OCI-M2 (cell line): ENCODE measurements around the gene PTS.
"Not testable (repeated sequence)": the region's sequence is repeated elsewhere in the genome, so short reads cannot be mapped to it uniquely, and the experiment has no call there.

ENCODE experiments used
- DNase-seq: peaks from one replicate; lab custom pipeline; 2025; ENCODE audit not compliant: unreplicated experiment; lab: John Stamatoyannopoulos, UW

PTS gene

DNA sequence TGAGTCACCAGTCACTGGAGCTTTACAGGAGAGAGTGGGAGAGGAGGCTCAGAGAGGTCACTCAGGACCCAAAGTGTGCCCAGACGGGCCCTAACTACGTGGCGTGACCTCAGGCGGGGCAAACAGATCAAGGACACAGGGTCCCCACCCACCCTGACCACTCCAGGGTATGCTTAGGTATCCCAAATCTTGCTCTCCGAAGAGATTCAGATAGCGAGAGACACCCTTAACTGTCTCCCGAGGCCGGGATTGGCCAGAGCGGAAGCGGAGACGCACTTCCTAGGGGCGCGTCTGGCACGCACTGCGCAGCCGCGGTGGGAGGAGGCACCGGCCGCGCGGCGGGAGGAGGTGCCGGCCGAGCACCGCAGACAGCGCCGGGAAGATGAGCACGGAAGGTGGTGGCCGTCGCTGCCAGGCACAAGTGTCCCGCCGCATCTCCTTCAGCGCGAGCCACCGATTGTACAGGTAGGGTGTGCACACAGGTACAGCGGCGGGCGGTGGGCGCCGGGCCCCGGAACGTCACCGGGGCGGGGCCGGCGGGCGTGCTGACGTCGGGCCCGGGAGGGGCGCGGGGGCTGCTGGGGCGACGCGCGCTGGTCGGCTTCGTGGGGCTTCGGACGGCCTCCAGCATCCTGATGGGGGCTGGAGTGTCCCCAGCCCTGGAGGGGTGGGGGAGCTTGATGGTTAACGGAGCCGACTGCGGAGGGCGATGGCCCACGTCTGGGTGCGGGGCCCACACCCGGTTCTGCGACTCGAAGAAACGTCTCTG lies at the start of gene PTS:
TSS of gene PTS (plus strand) at position 367 of the 769 bp plus-strand sequence. CDS start at position 383, 16 bp downstream.
- DNase-seq = peak; percentile 23

DNA sequence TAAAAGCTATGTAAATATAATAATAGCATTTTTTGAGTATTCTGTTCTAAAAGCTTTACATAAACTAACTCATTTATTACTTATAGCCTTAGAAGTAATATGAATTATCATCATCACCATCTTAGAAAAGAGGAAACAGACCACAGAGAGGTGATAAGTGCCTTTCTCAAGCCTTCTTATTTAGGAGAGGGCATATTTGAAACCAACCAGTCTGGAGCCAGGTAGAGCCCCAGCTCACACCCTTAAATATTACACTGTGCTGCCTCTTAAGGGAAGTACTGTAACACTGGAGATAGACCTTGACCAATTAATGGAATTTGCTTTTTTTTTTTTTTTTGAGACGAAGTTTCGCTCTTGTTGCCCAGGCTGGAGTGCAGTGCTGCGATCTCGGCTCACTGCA lies 48.6 kb upstream of the PTS start:
- no peak for DNase-seq

DNA sequence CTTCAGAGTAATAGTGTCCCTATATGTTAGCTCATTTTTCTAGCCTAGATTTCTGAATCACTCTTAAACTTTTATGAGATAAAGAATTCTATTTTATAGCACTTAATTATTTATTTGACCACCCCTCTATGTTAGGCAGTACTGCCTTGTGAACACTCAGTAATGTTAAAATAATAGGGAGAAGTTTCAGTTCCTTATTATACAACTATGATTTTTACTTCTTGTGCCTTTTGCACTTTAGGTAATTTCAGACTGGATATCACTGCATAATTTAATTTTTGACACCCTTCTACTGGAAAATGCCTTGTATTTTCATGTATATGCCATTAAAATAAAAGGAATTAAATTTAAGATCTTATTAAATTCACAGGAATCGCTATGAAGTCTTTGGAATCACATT lies 47.8 kb upstream of the PTS start:
- DNase-seq = no peak

DNA sequence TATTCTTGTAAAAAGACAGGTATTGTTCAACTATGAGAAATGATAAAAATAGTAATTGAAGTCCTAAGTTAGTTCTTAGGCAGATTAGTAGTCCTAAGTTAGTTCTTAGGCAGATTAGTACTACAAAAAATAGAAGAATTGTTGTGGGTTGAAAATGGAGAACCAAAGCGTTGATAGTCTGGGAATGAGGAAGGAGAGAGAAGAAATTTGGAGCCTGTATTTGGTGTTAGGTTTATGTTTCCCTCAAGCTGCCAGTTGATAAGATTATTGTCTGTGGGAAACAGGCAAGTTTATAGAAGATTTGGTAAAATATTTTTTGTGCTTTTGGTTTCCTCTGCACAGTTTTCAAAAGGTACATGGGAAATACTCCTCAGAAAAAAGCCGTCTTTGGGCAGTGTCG lies 47.3 kb upstream of the PTS start:
- no peak for DNase-seq

DNA sequence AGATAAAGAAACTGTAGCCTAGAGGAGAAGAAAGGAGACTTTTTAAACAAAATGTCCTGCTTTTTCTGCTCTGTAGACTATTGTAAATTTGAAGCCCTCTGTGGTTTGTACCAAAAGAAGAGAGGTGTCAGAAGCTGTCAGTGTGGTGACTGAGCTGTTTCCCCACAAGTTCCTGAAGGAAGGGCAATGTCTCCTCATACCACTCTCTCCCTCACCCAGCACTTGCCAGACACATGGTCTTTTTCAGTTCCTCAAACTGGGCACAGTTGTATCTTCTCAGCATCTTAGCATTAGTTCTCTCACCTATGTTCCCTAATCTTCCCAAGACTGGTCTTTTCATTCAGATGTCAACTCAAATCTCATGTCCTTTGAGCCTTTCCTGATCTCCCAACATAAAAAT lies 46.6 kb upstream of the PTS start:
- no peak for DNase-seq

DNA sequence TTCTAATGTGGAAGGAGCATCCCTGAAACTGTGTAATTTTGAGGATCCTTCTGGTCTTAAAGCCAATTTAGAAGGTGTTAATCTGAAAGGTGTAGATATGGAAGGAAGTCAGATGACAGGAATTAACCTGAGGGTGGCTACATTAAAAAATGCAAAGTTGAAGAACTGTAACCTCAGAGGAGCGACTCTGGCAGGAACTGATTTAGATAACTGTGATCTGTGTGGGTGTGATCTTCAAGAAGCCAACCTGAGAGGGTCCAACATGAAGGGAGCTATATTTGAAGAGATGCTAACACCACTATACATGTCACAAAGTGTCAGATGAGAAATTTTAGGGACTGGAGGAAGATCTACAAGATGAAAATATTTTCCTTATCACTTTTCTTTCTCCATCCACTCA lies 43.4 kb upstream of the PTS start:
- DNase-seq = no peak

DNA sequence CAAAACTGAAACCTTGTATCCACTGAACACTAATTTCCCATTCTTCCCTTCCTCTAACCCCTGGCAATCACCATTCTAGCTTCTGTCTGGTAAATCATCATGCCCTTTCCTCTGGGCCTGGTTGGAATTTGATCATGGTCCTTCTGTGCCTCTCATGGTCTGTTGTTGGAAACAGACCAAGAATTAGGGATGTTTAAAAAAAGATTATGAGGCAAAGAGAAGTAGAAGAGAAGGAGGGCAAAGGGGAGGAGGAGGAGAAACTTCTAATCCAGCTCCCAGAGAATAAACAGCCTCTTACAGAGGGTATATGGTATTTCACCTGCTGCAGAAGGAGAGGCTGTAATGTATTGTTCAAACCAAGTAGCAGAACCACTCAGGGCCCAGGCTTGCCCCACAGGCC lies 40.3 kb upstream of the PTS start:
- DNase-seq = no peak

DNA sequence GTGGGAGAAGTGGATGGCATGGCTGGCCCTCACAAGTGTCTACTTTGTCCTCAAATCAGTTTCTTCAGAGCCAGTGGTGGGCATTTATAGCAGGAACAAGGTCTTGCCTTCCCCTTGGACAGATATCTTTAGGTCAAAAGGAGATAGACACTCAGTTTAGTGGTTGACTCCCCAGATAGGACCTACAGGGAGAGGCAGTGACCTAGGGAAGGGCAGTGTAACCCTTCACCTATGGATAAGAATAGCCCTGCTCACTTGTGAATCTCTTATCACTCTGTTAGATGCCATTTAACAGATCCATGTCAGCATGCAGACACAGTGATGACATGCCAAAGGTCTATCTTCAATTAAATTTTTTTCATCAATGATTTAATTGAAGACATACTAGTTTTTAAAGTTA lies 39.9 kb upstream of the PTS start:
- DNase-seq = no peak

DNA sequence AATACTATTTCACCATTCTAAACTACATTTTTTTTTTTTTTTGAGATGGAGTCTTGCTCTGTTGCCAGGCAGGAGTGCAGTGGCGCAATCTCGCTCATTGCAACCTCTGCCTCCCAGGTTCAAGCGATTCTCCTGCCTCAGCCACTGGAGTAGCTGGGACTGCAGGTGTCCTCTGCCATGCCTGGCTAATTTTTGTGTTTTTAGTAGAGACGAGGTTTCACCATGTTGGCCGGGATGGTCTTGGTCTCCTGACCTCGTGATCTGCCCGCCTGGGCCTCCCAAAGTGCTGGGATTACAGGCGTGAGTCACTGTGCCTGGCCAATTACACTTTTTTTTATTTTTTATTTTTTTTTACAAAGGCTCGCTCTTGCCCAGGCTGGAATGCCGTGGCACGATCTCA lies 31.1 kb upstream of the PTS start:
- DNase-seq = not testable (repeated sequence)

DNA sequence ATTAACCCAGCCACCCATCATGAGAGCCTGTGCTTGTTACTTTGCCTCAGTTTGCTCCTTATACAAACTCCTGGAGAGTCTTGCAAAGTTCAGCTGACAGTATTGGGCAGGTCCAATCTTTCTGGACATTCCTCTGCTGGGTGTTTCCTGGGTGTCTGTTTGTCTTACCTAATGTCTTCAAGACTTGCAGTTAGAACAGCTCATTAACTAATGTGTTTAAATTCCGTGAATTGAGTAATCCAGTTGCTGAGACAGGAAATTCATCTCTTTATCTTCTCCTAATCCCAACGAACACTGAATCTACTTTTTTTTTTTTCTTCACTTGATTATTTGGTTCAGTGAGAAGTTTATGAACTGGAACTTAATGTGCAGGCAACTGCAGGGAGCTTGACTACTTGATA lies 30.3 kb upstream of the PTS start:
- no peak for DNase-seq

DNA sequence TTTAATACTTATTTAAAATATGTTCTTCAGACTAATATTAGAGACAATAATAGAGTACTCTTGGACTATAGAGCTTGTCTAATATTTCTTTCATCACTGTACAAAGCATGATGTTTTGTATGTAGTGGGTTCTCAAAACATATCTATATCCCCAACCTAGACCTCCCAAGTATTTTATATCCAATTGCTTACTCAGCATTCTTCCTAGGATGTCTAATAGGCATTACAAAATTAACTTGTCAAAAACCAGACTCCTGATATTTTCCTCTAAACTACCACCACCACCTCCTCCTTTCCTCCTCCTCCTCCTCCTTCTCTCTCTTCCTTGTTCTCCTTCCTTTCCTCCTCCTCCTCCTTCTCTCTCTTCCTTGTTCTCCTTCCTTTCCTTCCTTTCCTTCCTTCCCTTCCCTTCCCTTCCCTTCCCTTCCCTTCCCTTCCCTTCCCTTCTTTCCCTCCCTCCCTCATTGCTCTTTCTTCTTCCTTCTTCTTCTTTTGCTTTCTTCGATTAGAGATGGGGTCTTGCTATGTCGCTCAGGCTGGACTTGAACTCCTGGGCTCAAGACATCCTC lies 29.6 kb upstream of the PTS start:
- no peak for DNase-seq

DNA sequence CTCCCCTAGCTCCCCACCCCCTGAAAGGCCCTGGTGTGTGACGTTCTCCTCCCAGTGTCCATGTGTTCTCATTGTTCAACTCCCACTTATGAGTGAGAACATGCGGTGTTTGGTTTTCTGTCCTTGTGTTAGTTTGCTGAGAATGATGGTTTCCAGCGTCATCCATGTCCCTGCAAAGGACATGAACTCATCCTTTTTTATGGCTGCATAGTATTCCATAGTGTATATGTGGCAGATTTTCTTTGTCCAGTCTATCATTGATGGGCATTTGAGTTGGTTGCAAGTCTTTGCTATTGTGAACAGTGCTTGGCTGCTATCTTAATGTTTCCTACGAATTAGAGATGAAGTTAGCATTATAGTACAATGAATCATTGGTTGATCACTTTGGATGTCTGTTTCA lies 27.1 kb upstream of the PTS start:
- DNase-seq = not testable (repeated sequence)

DNA sequence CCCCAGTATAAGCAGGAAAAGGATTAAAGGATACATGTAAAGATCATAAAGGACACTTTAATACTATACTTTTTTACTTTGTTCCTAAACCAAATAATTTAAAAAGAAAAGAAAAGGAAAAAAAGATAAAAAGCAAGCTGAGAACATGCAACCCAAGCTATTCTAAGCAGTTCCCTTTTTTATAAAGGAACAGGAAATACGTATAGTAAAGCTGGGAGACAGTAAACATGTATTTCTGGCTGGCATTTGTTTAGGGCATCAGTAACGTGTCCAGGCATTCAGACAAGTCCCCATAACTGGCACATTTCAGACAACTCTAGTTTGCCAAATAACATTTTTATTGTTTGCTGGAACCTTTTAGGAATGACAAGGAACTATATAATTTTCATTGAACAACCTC lies 26.0 kb upstream of the PTS start:
- no peak for DNase-seq

DNA sequence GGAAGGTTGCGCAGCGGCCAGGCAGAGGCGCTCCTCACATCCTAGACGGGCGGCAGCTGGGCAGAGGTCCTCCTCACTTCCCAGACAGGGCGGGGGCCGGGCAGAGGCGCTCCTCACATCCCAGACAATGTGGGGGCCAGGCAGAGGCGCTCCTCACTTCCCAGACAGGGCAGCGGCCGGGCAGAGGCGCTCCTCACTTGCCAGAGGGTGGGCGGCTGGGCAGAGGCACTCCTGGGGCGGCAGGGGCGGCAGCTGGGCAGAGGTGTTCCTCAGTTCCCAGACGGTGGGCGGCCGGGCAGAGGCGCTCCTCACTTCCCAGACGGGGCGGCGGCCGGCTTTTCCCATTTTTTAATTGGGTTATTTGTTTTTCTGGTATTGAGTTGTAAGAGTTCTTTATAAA lies 20.2 kb upstream of the PTS start:
- no peak for DNase-seq

DNA sequence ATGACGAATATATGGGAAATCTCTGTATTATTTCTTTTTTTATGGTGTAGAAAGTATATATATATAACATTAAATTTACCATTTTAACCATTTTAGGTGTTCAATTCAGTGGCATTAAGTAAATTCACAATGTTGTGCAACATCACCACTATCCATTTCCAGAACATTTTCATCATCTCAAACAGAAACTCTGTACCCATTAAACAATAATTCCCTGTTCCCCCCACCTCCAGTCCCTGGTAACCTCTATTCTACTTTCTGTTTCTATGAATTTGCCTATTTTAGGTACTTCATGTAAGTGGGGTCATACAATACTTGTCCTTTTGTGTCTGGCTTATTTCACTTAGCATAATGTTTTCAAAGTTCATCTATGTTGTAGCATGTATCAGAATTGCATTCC lies 15.3 kb upstream of the PTS start:
- no peak for DNase-seq

DNA sequence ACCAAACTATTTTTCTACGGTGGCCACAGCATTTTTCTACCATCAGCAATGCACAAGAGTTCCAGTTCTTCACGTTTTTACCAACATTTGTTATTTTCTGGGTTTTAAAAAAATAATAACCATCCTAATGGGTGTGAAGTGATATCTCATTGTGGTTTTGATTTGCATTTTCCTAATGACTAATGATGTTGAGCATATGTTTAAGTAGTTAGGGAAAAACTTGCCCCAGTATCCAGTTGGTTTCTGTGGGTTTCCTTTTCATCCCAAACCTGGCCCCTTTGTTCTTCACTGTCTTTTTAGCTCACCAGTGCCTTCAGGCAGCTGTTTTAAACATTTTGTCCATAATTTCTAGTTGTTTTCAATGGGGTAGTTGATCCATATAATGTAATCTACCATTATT lies 14.7 kb upstream of the PTS start:
- no peak for DNase-seq

DNA sequence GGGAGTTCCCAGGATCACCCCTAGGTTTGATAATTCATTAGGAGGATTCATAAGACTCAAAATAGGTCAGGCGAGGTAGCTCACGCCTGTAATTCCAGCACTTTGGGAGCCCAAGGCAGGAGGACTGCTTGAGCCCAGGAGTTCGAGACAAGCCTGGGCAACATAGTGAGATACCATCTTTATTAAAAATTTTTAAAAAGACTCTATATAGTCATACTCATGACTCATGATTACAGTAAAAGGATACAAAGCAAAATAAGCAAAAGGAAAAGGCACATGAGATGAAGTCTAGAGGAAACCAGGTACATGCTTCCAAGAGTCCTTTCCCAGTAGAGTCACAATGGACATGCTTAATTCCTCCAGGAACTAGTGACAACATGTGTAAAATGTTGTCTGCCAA lies 13.9 kb upstream of the PTS start:
- no peak for DNase-seq

DNA sequence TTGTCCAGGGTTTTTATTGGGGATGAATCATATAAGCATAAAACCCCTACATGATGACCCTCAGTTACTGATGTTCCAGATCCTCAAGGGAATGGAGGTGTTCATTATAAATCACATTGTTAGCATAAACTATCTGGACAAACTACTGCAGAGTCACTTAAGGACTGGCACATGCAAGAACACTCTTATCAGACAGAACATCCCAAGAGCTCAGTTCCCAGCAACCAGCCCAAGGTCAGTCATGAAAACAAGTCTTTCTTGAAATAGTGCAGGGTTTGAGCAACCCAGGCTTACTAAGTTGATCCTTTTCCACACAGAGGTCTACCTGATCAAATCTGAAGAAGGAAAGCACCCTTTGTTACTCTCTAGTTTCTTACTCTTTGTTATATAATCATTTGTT lies 13.5 kb upstream of the PTS start:
- no peak for DNase-seq

DNA sequence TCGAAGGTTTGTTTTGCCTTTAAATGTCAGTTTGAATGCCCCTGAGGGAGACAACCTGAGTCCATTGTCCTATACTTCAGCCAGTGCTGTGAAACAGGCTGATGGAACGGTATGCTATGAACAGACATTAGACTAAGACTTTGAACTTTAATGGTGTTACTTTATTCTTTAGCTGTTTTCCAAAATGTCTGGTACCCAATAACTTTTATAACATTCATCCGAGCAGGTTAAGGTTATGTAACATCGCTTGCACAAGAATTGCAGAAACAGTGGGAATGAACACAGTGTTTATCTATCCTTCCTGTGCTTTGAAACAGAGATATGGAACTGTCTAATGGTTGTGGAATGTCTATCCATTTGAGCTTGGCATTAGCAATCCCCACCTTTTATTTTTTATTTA lies 12.5 kb upstream of the PTS start:
- no peak for DNase-seq

DNA sequence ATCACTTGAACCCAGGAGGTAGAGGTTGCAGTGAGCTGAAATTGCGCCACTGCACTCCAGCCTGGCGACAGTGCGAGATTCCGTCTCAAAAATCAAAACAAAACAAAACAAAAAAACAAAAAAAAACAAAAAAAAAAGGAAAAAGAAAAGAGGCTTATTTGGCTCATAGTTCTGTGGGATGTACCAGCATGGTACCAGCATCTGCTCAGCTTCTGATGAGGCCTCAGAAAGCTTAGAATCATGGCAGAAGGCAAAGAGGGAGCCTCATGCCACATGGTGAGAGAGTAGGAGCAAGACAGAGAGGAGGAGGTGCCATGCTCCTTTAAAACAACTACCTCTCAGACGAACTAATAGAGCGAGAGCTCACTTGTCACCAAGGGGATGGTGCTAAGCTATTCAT lies 10.6 kb upstream of the PTS start:
- DNase-seq = no peak

DNA sequence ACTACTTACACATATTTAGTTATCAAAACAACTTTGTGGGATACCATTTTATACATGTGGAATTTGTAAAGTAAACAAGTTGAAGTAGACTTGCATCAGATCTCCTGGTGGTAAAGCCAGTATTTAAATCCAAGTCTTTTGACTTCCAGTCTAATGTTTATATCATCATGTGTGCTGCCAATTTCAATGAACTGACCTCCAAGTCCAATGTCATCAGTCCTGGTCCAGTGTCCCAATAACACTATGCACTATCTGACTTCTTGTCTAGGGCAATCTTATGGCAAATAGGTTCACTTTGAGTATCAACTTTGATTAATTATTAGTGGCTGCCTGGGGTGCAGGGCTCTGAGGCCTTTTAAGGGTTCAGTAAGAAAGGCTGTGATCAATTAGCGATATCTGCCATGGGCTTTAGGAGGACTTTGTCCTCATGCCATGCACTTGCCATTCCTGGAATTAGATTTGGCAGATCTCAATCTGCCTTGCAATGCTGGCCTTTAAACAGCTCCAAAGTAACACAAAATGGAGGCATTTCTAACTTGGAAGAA lies 9.6 kb upstream of the PTS start:
- DNase-seq = no peak

DNA sequence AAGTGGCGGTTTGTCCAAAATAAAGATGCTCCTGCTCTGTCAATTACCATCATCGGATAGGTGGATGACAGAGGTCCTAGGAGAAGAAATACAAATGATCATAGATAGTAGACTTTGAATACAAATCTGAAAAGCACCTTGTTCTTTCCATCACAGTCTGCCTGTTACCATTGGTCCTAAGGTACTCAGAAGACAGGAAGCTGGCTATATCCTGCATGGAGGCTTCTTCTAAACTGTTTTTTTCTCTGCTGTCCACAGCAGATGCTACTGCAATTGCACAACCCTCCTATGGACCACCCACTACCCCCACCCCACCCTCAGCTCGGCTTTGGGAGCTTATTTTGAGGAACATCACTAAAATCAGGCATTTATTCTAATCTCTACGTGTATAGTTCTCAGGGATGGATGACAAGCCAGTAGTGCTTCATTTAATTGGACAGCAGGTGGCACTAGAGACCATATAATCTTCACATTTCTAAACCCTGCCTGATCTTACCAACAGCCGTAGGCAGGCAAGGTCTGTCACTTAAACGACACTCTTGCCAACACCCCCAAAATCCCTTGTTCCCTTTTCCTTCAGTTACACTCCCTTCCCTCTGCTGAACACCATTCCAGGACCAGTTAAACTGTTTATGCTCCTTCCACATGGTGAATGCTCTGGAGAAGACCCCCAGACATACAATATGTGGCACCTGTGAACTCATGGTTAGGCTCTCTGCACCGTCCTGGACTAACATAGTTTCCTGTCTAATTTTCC lies 6.6 kb upstream of the PTS start:
- peak; percentile 10 for DNase-seq
